HFFc6 (cell line): ENCODE results near the gene NODAL. TPM values are rescaled to one million over a fixed set of nuclear protein-coding genes. Genes with fewer than 3 reads are reported as not detected.

Source experiments
- DNase-seq: peaks from one replicate; pipeline ENCODE4 v3.0.0-alpha.2; 2018
- H3K27ac Mint-ChIP-seq: 2 replicates; pipeline ENCODE4 v1.8.0; 2020; ENCODE audit warnings: mild to moderate bottlenecking, mixed read lengths
- H3K27me3 Mint-ChIP-seq: 2 replicates; pipeline ENCODE4 v1.8.0; 2021; ENCODE audit warnings: mild to moderate bottlenecking, moderate library complexity, mixed read lengths; ENCODE audit not compliant: insufficient read depth
- H3K36me3 Mint-ChIP-seq: 2 replicates; pipeline ENCODE4 v1.8.0; 2021; ENCODE audit warnings: low read depth, mixed read lengths
- H3K4me1 Mint-ChIP-seq: 2 replicates; pipeline ENCODE4 v1.8.0; 2020; ENCODE audit warnings: low read depth, mixed read lengths
- H3K4me3 Mint-ChIP-seq: 2 replicates; pipeline ENCODE4 v1.8.0; 2020; ENCODE audit warnings: mild to moderate bottlenecking, moderate library complexity, mixed read lengths
- H3K9me3 Mint-ChIP-seq: 2 replicates; pipeline ENCODE4 v1.8.0; 2020; ENCODE audit warnings: mild to moderate bottlenecking, mixed read lengths
- CTCF ChIP-seq: fragments of 200-600 bp; sonication (generic); IDR thresholded peaks from 2 replicates; pipeline ENCODE4 v1.5.0; 2021; ENCODE audit warnings: antibody characterized with exemption, mild to moderate bottlenecking
- total RNA-seq, 6 experiments: library from RNA; stranded (reverse); fragmentation: NEBNext Ultra II Directional; extraction: Animal tissue kit (Norgen Biotek cat#: 25700); gene quantifications; 2 replicates in 1 of 6; 3 replicates in 5 of 6; pipeline ENCODE4 v1.2.3, GENCODE V29; 2021

The NODAL gene
- total RNA-seq, 6 experiments from 2014 or later: not detected

GRCh38 chr10:70461397-70462348, 20.2 kb upstream of the NODAL start:
- Mint-ChIP-seq H3K36me3 (no peaks in the 10 kb centered on the region), H3K27ac (no peak overlapping the region), H3K27me3 (peaks cover 46% of the 10 kb centered on the region)

GRCh38 chr10:70459774-70460490, 18.5 kb upstream of the NODAL start:
- TF ChIP-seq CTCF: no peak
- H3K4me1 Mint-ChIP-seq: no peaks in the 10 kb centered on the region
- no peak for DNase-seq
- no peak overlapping the region for H3K4me3 Mint-ChIP-seq
- H3K36me3 Mint-ChIP-seq: no peaks in the 10 kb centered on the region
- H3K9me3 Mint-ChIP-seq: no peaks in the 10 kb centered on the region
- peaks cover 46% of the 10 kb centered on the region for H3K27me3 Mint-ChIP-seq
- no peak overlapping the region for H3K27ac Mint-ChIP-seq

More at GRCh38 chr10:70461397-70462348, 20.2 kb upstream of the NODAL start:
- DNase-seq: peak; percentile 39
- no peak overlapping the region for H3K4me3 Mint-ChIP-seq
- H3K4me1 Mint-ChIP-seq: no peaks in the 10 kb centered on the region
- no peaks in the 10 kb centered on the region for H3K9me3 Mint-ChIP-seq
- peak; percentile 86 for TF ChIP-seq CTCF

GRCh38 chr10:70459061-70459773, 17.7 kb upstream of the NODAL start:
- DNase-seq: no peak
- Mint-ChIP-seq H3K36me3 (no peaks in the 10 kb centered on the region), H3K27me3 (peaks cover 39% of the 10 kb centered on the region), H3K4me1 (no peaks in the 10 kb centered on the region), H3K9me3 (no peaks in the 10 kb centered on the region), H3K27ac (no peak overlapping the region), H3K4me3 (no peak overlapping the region)
- TF ChIP-seq CTCF: no peak

- no peaks in the 10 kb centered on the region for H3K4me1 Mint-ChIP-seq
- no peak overlapping the region for H3K27ac Mint-ChIP-seq
- H3K36me3 Mint-ChIP-seq: no peaks in the 10 kb centered on the region
- TF ChIP-seq CTCF: no peak
- no peak overlapping the region for H3K4me3 Mint-ChIP-seq
- peaks cover 37% of the 10 kb centered on the region for H3K27me3 Mint-ChIP-seq
- no peaks in the 10 kb centered on the region for H3K9me3 Mint-ChIP-seq
- DNase-seq: peak; percentile 68
Measured at GRCh38 chr10:70458329-70459060, 17.0 kb upstream of the NODAL start.
